Sigmoid colon (tissue), 7 donors: ENCODE results near the gene NECTIN1. TPM values are rescaled to one million over a fixed set of nuclear protein-coding genes. Genes with fewer than 3 reads are reported as not detected.

Source experiments
- DNase-seq: peaks from one replicate; pipeline ENCODE4 v3.0.0-alpha.2; 2019
- H3K27ac ChIP-seq, 4 donors: fragments of 200-600 bp; sonication (generic); one replicate each; pipeline ENCODE4 v1.5.1; 2016 to 2019; ENCODE audit warnings: mild to moderate bottlenecking in 1 of 4
- H3K27me3 ChIP-seq, 3 donors: fragments of 200-600 bp; sonication (generic); one replicate each; pipeline ENCODE4 v1.5.1; 2019; ENCODE audit warnings: mild to moderate bottlenecking in 1 of 3
- H3K36me3 ChIP-seq, 4 donors: fragments of 200-600 bp; sonication (generic); one replicate each; pipeline ENCODE4 v1.5.1; 2016 to 2019
- H3K4me1 ChIP-seq, 4 donors: fragments of 200-600 bp; sonication (generic); one replicate each; pipeline ENCODE4 v1.5.1; 2017 to 2019
- H3K4me3 ChIP-seq, 4 donors: fragments of 200-600 bp; sonication (generic); one replicate each; pipeline ENCODE4 v1.5.1; 2017 to 2019; ENCODE audit warnings: mild to moderate bottlenecking in 2 of 4, moderate library complexity in 1 of 4
- H3K9me3 ChIP-seq, 4 donors: fragments of 200-600 bp in 3 of 4; sonication (generic) in 3 of 4; one replicate each; pipeline versions ENCODE4 v1.5.1 to v1.6.1; 2013 to 2019
- CTCF ChIP-seq, 4 experiments: fragments of 450-650 bp in 3 of 4; fragments of 200-600 bp in 1 of 4; IDR thresholded peaks; one replicate each; pipeline ENCODE4 v1.5.1; 2016 to 2019; ENCODE audit warnings: antibody characterized with exemption in 4 of 4, mild to moderate bottlenecking in 3 of 4, moderate library complexity in 2 of 4
- EP300 ChIP-seq, 4 donors: sonication (generic); formaldehyde crosslinking; IDR thresholded peaks; one replicate each; pipeline ENCODE4 v1.6.1; 2017; ENCODE audit warnings: antibody characterized with exemption in 4 of 4
- POLR2A ChIP-seq, 2 donors: fragments of 450-650 bp; IDR thresholded peaks; one replicate each; pipeline ENCODE4 v1.6.1; 2016; ENCODE audit warnings: antibody characterized with exemption in 2 of 2, mild to moderate bottlenecking in 2 of 2, moderate library complexity in 2 of 2
- POLR2AphosphoS5 ChIP-seq, 4 donors: sonication (generic); formaldehyde crosslinking; IDR thresholded peaks; one replicate each; pipeline ENCODE4 v1.6.1; 2017; ENCODE audit warnings: antibody characterized with exemption in 4 of 4
- WGBS, 2 donors: extraction: QIAGEN DNeasy Blood & Tissue Kit; methylation state at CpG; one replicate each; pipeline ENCODE4 v1.1.7; 2013; 5-methylcytosine and 5-hydroxymethylcytosine counted together
- intact Hi-C: fragments of 100-400 bp; cut with DNase I; formaldehyde crosslinking; loops from one replicate; pipeline ENCODE4 v1.15.1; 2023
- polyA plus RNA-seq, 3 donors: library from polyadenylated mRNA; stranded (reverse); fragments of 200-250 nt; gene quantifications; one replicate each; pipeline ENCODE4 v1.2.3, GENCODE V29; 2013
- total RNA-seq, 4 donors: library from RNA; depleted of rRNA; stranded (reverse); fragments of >200 nt; gene quantifications; one replicate each; pipeline ENCODE4 v1.1.0, GENCODE V29; 2016
- donor health status: healthy with polysubstance abuse.
- donor health status: Bipolar disorder and iron deficiency.
- donor health status: healthy.

Gene NECTIN1
- total and polyA plus RNA-seq, 7 donors, result 0.16 to 19.0 (median 1.7) TPM

GRCh38 chr11:119759324-119759723, 30.3 kb upstream of the NECTIN1 start:
- H3K4me3 ChIP-seq, result no peak overlapping the region
- no peak for TF ChIP-seq POLR2AphosphoS5 (IDR thresholded peaks at IDR 0.05)
- TF ChIP-seq CTCF (IDR thresholded peaks at IDR 0.05), result no peak
- no peak for TF ChIP-seq POLR2A (IDR thresholded peaks at IDR 0.05)
- no peak for TF ChIP-seq EP300 (IDR thresholded peaks at IDR 0.05)
- H3K4me1 ChIP-seq, result peaks cover 0 to 3% (median 0%) of the 10 kb centered on the region in 4 donors
- no peaks in the 10 kb centered on the region for H3K36me3 ChIP-seq
- 59 to 60% methylated on average over 8 of the region's 8 CpGs for WGBS, 2 donors
- intact Hi-C loops, result no loop called here
- H3K27ac ChIP-seq, result no peak overlapping the region
- DNase-seq, result no peak
- H3K9me3 ChIP-seq, result no peaks in the 10 kb centered on the region
- peaks cover 0 to 9% (median 0%) of the 10 kb centered on the region in 3 donors for H3K27me3 ChIP-seq

GRCh38 chr11:119758291-119758690, 29.3 kb upstream of the NECTIN1 start:
- WGBS, 2 donors, result 39 to 46% methylated on average over 2 of the region's 2 CpGs
- DNase-seq, result no peak
- no peak overlapping the region for H3K4me3 ChIP-seq
- peaks cover 0 to 10% (median 0%) of the 10 kb centered on the region in 3 donors for H3K27me3 ChIP-seq
- TF ChIP-seq CTCF (IDR thresholded peaks at IDR 0.05) (no peak), POLR2AphosphoS5 (IDR thresholded peaks at IDR 0.05) (no peak), EP300 (IDR thresholded peaks at IDR 0.05) (no peak), POLR2A (IDR thresholded peaks at IDR 0.05) (no peak)
- H3K9me3 ChIP-seq, result no peaks in the 10 kb centered on the region
- intact Hi-C loops, result no loop called here
- no peaks in the 10 kb centered on the region for H3K36me3 ChIP-seq
- no peaks in the 10 kb centered on the region for H3K4me1 ChIP-seq
- no peak overlapping the region for H3K27ac ChIP-seq

GRCh38 chr11:119757378-119757777, 28.4 kb upstream of the NECTIN1 start:
- Histone ChIP-seq H3K27me3 (peaks cover 0 to 10% (median 0%) of the 10 kb centered on the region in 3 donors), H3K36me3 (no peaks in the 10 kb centered on the region), H3K27ac (no peak overlapping the region), H3K9me3 (no peaks in the 10 kb centered on the region), H3K4me1 (no peaks in the 10 kb centered on the region), H3K4me3 (no peak overlapping the region)
- TF ChIP-seq POLR2AphosphoS5 (IDR thresholded peaks at IDR 0.05) (no peak), CTCF (IDR thresholded peaks at IDR 0.05) (no peak), POLR2A (IDR thresholded peaks at IDR 0.05) (no peak), EP300 (IDR thresholded peaks at IDR 0.05) (no peak)
- DNase-seq, result no peak
- WGBS, 2 donors, result 87% methylated on average over 5 of the region's 5 CpGs
- intact Hi-C loops, result no loop called here

- TF ChIP-seq POLR2A (IDR thresholded peaks at IDR 0.05) (no peak), CTCF (IDR thresholded peaks at IDR 0.05) (no peak), POLR2AphosphoS5 (IDR thresholded peaks at IDR 0.05) (no peak), EP300 (IDR thresholded peaks at IDR 0.05) (no peak)
- intact Hi-C loops, result no loop called here
- no peaks in the 10 kb centered on the region for H3K4me1 ChIP-seq
- DNase-seq, result no peak
- H3K9me3 ChIP-seq, result no peaks in the 10 kb centered on the region
- H3K27ac ChIP-seq, result no peak overlapping the region
- peaks cover 0 to 11% (median 0%) of the 10 kb centered on the region in 3 donors for H3K27me3 ChIP-seq
- WGBS, 2 donors, result 86 to 91% methylated on average over 5 of the region's 5 CpGs
- no peaks in the 10 kb centered on the region for H3K36me3 ChIP-seq
- H3K4me3 ChIP-seq, result no peak overlapping the region
Measured at GRCh38 chr11:119756169-119756865, 27.3 kb upstream of the NECTIN1 start.
